HG03097 (cell line): Measurements from ENCODE around the gene FAM107B.
A peak's percentile ranks its signal among the peaks of the same experiment; 100 is the strongest.

Source experiments
- ATAC-seq: cut with Tn5 transposase; IDR thresholded peaks from one replicate; pipeline ENCODE4 v1.9.1; 2021; ENCODE audit not compliant: unreplicated experiment, low FRiP score

The FAM107B gene

GRCh38 chr10:14585287-14586193 lies 189.2 kb downstream of the FAM107B start:
- no peak for ATAC-seq

- ATAC-seq = no peak
Measured at GRCh38 chr10:14584661-14585060, 190.0 kb downstream of the FAM107B start.

GRCh38 chr10:14583967-14584366 lies 190.7 kb downstream of the FAM107B start:
- no peak for ATAC-seq

GRCh38 chr10:14583252-14583651 lies 191.4 kb downstream of the FAM107B start:
- ATAC-seq = no peak

- ATAC-seq = no peak
Measured at GRCh38 chr10:14581553-14582321, 193.0 kb downstream of the FAM107B start.

GRCh38 chr10:14580671-14581332 lies 193.9 kb downstream of the FAM107B start:
- no peak for ATAC-seq

- ATAC-seq = no peak
Measured at GRCh38 chr10:14579405-14579804, 195.3 kb downstream of the FAM107B start.

- ATAC-seq = no peak
Measured at GRCh38 chr10:14578060-14578952, 196.4 kb downstream of the FAM107B start.

GRCh38 chr10:14574885-14575284 lies 199.8 kb downstream of the FAM107B start:
- no peak for ATAC-seq

GRCh38 chr10:14574291-14574690 lies 200.4 kb downstream of the FAM107B start:
- ATAC-seq = no peak

GRCh38 chr10:14573666-14574261 lies 200.9 kb downstream of the FAM107B start:
- no peak for ATAC-seq

- no peak for ATAC-seq
Measured at GRCh38 chr10:14572811-14573210, 201.9 kb downstream of the FAM107B start.

GRCh38 chr10:14571866-14572507 lies 202.7 kb downstream of the FAM107B start:
- peak; percentile 77 for ATAC-seq

- ATAC-seq = no peak
Measured at GRCh38 chr10:14570800-14571199, 203.9 kb downstream of the FAM107B start.

- no peak for ATAC-seq
Measured at GRCh38 chr10:14569274-14570060, 205.2 kb downstream of the FAM107B start.

GRCh38 chr10:14567421-14567820 lies 207.3 kb downstream of the FAM107B start:
- ATAC-seq = no peak

GRCh38 chr10:14566498-14566897 lies 208.2 kb downstream of the FAM107B start:
- no peak for ATAC-seq

- no peak for ATAC-seq
Measured at GRCh38 chr10:14565199-14565598, 209.5 kb downstream of the FAM107B start.
